MM.1S (cell line): Measurements from ENCODE around the gene TCN2.

ENCODE experiments used
- EZH2 ChIP-seq: fragments of 300-600 bp; sonication (generic); optimal IDR thresholded peaks from 2 replicates; pipeline ENCODE3; 2017; ENCODE audit warnings: low read depth, mild to moderate bottlenecking, antibody characterized with exemption, low read length, mixed read lengths
- EZH2phosphoT487 ChIP-seq: fragments of 300-600 bp; sonication (generic); IDR thresholded peaks from 2 replicates; pipeline ENCODE4 v1.6.1; 2018; ENCODE audit warnings: antibody characterized with exemption, low read length
- TF ChIP-seq, protein P1 (sequence below): fragments of 300-600 bp; sonication (generic); IDR thresholded peaks from 2 replicates; pipeline ENCODE4 v1.5.1; 2016; ENCODE audit warnings: antibody characterized with exemption, low read length, mixed read lengths

DNA sequence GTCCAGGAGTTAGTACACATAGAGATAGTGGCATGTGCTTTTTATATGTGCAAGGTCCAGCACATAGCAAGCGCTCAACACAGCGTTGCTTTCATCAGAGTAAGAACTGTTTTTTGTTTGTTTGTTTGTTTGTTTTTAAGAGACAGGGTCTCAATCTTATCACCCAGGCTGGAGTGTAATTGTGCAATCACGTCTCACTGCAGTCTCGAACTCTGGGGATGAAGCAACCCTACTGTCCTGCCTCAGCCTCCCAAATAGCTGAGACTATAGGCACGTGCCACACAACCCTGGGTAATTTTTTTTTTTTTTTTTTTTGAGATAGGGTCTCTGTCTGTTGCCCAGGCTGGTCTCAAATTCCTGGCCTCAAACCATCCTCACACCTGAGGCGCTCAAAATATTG, 10.8 kb downstream of the TCN2 start:
- TF ChIP-seq, protein P1, sequence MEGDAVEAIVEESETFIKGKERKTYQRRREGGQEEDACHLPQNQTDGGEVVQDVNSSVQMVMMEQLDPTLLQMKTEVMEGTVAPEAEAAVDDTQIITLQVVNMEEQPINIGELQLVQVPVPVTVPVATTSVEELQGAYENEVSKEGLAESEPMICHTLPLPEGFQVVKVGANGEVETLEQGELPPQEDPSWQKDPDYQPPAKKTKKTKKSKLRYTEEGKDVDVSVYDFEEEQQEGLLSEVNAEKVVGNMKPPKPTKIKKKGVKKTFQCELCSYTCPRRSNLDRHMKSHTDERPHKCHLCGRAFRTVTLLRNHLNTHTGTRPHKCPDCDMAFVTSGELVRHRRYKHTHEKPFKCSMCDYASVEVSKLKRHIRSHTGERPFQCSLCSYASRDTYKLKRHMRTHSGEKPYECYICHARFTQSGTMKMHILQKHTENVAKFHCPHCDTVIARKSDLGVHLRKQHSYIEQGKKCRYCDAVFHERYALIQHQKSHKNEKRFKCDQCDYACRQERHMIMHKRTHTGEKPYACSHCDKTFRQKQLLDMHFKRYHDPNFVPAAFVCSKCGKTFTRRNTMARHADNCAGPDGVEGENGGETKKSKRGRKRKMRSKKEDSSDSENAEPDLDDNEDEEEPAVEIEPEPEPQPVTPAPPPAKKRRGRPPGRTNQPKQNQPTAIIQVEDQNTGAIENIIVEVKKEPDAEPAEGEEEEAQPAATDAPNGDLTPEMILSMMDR: no peak
- no peak for TF ChIP-seq EZH2
- TF ChIP-seq EZH2phosphoT487: no peak
